HCT116 (cell line): ENCODE data around the gene ARID1A. TPM values are rescaled to one million over a fixed set of nuclear protein-coding genes. Genes with fewer than 3 reads are reported as not detected.

Experiments used
- ATAC-seq: fragments of 200-7000 bp; cut with Tn5 transposase; 2 replicates; pipeline ENCODE4 v1.9.1; 2020; ENCODE audit warnings: mild to moderate bottlenecking, moderate library complexity
- BruUV-seq: library from RNA; stranded (reverse); fragments of 400-500 nt; replicated peaks from 2 replicates; lab custom pipeline; 2021; lab: Mats Ljungman, UMichigan
- CTCF ChIA-PET: fragments of 300-600 bp; sonication (Branson Sonifier 250); formaldehyde crosslinking; loops from one replicate; lab custom pipeline; 2021; ENCODE audit warnings: antibody characterized with exemption; lab: Charles Lee
- POLR2A ChIA-PET: fragments of 300-600, 350-600 bp; sonication (Branson Sonifier 250); formaldehyde crosslinking; loops from one replicate; lab custom pipeline; 2021; ENCODE audit warnings: antibody characterized with exemption; lab: Charles Lee
- RAD21 ChIA-PET, 2 experiments: fragments of 300-600 bp; sonication (Branson Sonifier 250); formaldehyde crosslinking; loops; one replicate each; lab custom pipeline; 2023; ENCODE audit warnings: low total read pairs in 2 of 2; ENCODE audit not compliant: uncharacterized antibody in 2 of 2, unreplicated experiment in 2 of 2, low non-redundant PET in 1 of 2; lab: Charles Lee
- DNase-seq: peaks from one replicate; pipeline ENCODE4 v3.0.0-alpha.2; 2010; ENCODE audit warnings: low read depth, low spot score
- H2AFZ ChIP-seq: fragments of 200-600 bp; shearing (Covaris generic), sonication (generic); 2 replicates; pipeline ENCODE4 v1.6.1; 2017; ENCODE audit warnings: low read depth, mixed run types, mixed read lengths, antibody characterized with exemption, low read length; ENCODE audit not compliant: poor library complexity, severe bottlenecking
- H3K27ac ChIP-seq: 2 replicates; pipeline ENCODE4 v1.5.1; 2012; ENCODE audit warnings: low read depth, low read length
- H3K27me3 ChIP-seq: fragments of 200-600 bp; sonication (generic); 2 replicates; pipeline ENCODE4 v1.6.1; 2016; ENCODE audit warnings: mixed run types, low read length, mixed read lengths; ENCODE audit not compliant: insufficient read depth
- H3K36me3 ChIP-seq, 2 experiments: fragments of 200-500 bp in 1 of 2; fragments of 200-600 bp in 1 of 2; sonication (Bioruptor generic) in 1 of 2; sonication (generic) in 1 of 2; 2 replicates each; pipeline versions ENCODE4 v1.5.1 to v1.6.1; 2014 to 2016; ENCODE audit warnings: low read length in 2 of 2, inconsistent platforms in 1 of 2, mixed read lengths in 1 of 2, mixed run types in 1 of 2; ENCODE audit not compliant: insufficient read depth in 2 of 2, control insufficient read depth in 1 of 2
- H3K4me1 ChIP-seq, 2 experiments: fragments of 200-600 bp in 1 of 2; sonication (generic) in 1 of 2; 2 replicates each; pipeline versions ENCODE4 v1.5.1 to v1.6.1; 2012 to 2017; ENCODE audit warnings: low read length in 2 of 2, inconsistent platforms in 1 of 2, mild to moderate bottlenecking in 1 of 2, mixed read lengths in 1 of 2, mixed run types in 1 of 2, moderate library complexity in 1 of 2; ENCODE audit not compliant: insufficient read depth in 2 of 2, control insufficient read depth in 1 of 2
- H3K4me2 ChIP-seq: fragments of 200-600 bp; sonication (generic); 2 replicates; pipeline ENCODE4 v1.6.1; 2017; ENCODE audit warnings: mixed run types, low read length, mixed read lengths
- H3K4me3 ChIP-seq, 2 experiments: fragments of 200-600 bp in 1 of 2; sonication (generic) in 1 of 2; replicated peaks in 1 of 2; 2 replicates each; pipeline ENCODE4 v1.5.1; 2011 to 2016; ENCODE audit warnings: low read length in 2 of 2, control low read depth in 1 of 2, low read depth in 1 of 2, mild to moderate bottlenecking in 1 of 2, mixed read lengths in 1 of 2, mixed run types in 1 of 2
- H3K79me2 ChIP-seq: fragments of 200-600 bp; sonication (generic); 2 replicates; pipeline ENCODE4 v1.6.1; 2017; ENCODE audit warnings: mild to moderate bottlenecking, mixed run types, low read length, moderate library complexity, mixed read lengths; ENCODE audit not compliant: insufficient read depth
- H3K9ac ChIP-seq: fragments of 200-600 bp; sonication (generic); 2 replicates; pipeline ENCODE4 v1.6.1; 2016; ENCODE audit warnings: low read length, mixed read lengths
- H3K9me2 ChIP-seq: fragments of 200-600 bp; sonication (generic), shearing (Covaris generic); 2 replicates; pipeline ENCODE4 v1.6.1; 2017; ENCODE audit warnings: mixed run types, mild to moderate bottlenecking, moderate library complexity; ENCODE audit not compliant: insufficient read depth
- H3K9me3 ChIP-seq, 2 experiments: fragments of 200-500 bp in 1 of 2; fragments of 200-600 bp in 1 of 2; sonication (Bioruptor generic) in 1 of 2; sonication (generic) in 1 of 2; 2 replicates each; pipeline ENCODE4 v1.6.1; 2014 to 2017; ENCODE audit warnings: low read length in 2 of 2, mixed read lengths in 2 of 2, inconsistent platforms in 1 of 2, low read depth in 1 of 2, mild to moderate bottlenecking in 1 of 2, mixed run types in 1 of 2, moderate library complexity in 1 of 2; ENCODE audit not compliant: control insufficient read depth in 1 of 2, insufficient read depth in 1 of 2
- H4K20me1 ChIP-seq: fragments of 200-600 bp; sonication (generic), shearing (Covaris generic); 2 replicates; pipeline ENCODE4 v1.6.1; 2017; ENCODE audit warnings: mixed run types, mild to moderate bottlenecking, moderate library complexity; ENCODE audit not compliant: insufficient read depth
- CBX3 ChIP-seq: IDR thresholded peaks from 2 replicates; pipeline ENCODE4 v1.6.1; 2012; ENCODE audit warnings: low read depth
- CEBPB ChIP-seq: IDR thresholded peaks from 2 replicates; pipeline ENCODE4 v1.6.1; 2012; ENCODE audit warnings: low read depth
- CTCF ChIP-seq, 3 experiments: fragments of 200-600 bp in 1 of 3; sonication (generic) in 1 of 3; IDR thresholded peaks in 2 of 3; conservative IDR thresholded peaks in 1 of 3; 2 replicates each; pipeline ENCODE4 v1.5.1; 2012 to 2017; ENCODE audit warnings: low read depth in 2 of 3, low read length in 2 of 3, antibody characterized with exemption in 1 of 3, borderline replicate concordance in 1 of 3, control low read depth in 1 of 3, mild to moderate bottlenecking in 1 of 3, mixed read lengths in 1 of 3, mixed run types in 1 of 3, moderate library complexity in 1 of 3; ENCODE audit not compliant: insufficient read depth in 1 of 3
- EGR1 ChIP-seq: IDR thresholded peaks from 2 replicates; pipeline ENCODE4 v1.6.1; 2012; ENCODE audit warnings: low read depth
- EZH2 ChIP-seq: fragments of 200-600 bp; sonication (generic); IDR thresholded peaks from 2 replicates; pipeline ENCODE4 v1.6.1; 2017; ENCODE audit warnings: antibody characterized with exemption, mixed run types
- EZH2phosphoT487 ChIP-seq: fragments of 200-600 bp; IDR thresholded peaks from 2 replicates; pipeline ENCODE4 v1.6.1; 2018; ENCODE audit warnings: antibody characterized with exemption, borderline replicate concordance
- FOSL1 ChIP-seq: IDR thresholded peaks from 2 replicates; pipeline ENCODE4 v1.6.1; 2012; ENCODE audit warnings: low read depth
- JUND ChIP-seq: IDR thresholded peaks from 2 replicates; pipeline ENCODE4 v1.6.1; 2012
- POLR2A ChIP-seq: IDR thresholded peaks from 2 replicates; pipeline ENCODE4 v1.7.0; 2011; ENCODE audit warnings: borderline replicate concordance; ENCODE audit not compliant: insufficient read depth, insufficient read length; ENCODE audit errors: extremely low read depth
- POLR2AphosphoS5 ChIP-seq: IDR thresholded peaks from 2 replicates; pipeline ENCODE4 v1.6.1; 2011; ENCODE audit warnings: mild to moderate bottlenecking, low read depth, low read length, moderate library complexity
- RAD21 ChIP-seq: IDR thresholded peaks from 2 replicates; pipeline ENCODE4 v1.6.1; 2012; ENCODE audit warnings: low read depth, mild to moderate bottlenecking
- REST ChIP-seq: IDR thresholded peaks from 2 replicates; pipeline ENCODE4 v1.6.1; 2012; ENCODE audit warnings: low read depth
- SP1 ChIP-seq: IDR thresholded peaks from 2 replicates; pipeline ENCODE4 v1.6.1; 2012; ENCODE audit warnings: low read depth
- TCF7L2 ChIP-seq: IDR thresholded peaks from 2 replicates; pipeline ENCODE4 v1.7.0; 2011; ENCODE audit warnings: borderline replicate concordance, inconsistent platforms; ENCODE audit not compliant: insufficient read depth, insufficient read length; ENCODE audit errors: extremely low read depth
- ZFX ChIP-seq: fragments of 450-650 bp; IDR thresholded peaks from 2 replicates; pipeline ENCODE4 v1.6.1; 2017
- ZNF274 ChIP-seq: fragments of 200-500 bp; sonication (Bioruptor generic); IDR thresholded peaks from 2 replicates; pipeline ENCODE4 v1.6.1; 2014; ENCODE audit warnings: mild to moderate bottlenecking, low read depth, low read length, inconsistent platforms
- intact Hi-C: fragments of 100-400 bp; cut with micrococcal nuclease; formaldehyde crosslinking; loops from 2 replicates; pipeline ENCODE4 v1.10.0; 2022
- total RNA-seq: library from RNA; stranded (reverse); gene quantifications from one replicate; pipeline ENCODE4 v1.2.1, GENCODE V29; 2021; ENCODE audit not compliant: unreplicated experiment

The ARID1A gene
- total RNA-seq, 1 experiment from 2014 or later, result 62.8 TPM

GRCh38 chr1:26739329-26739914 is 43.6 kb downstream of the ARID1A start:
- intact Hi-C loops, result no loop called here
- Histone ChIP-seq H2AFZ (no peak overlapping the region), H3K9me3 (no peaks in the 10 kb centered on the region), H3K9ac (no peak overlapping the region), H3K36me3 (peaks cover 12 to 34% of the 10 kb centered on the region in 2 experiments), H3K79me2 (peaks cover 79% of the 10 kb centered on the region), H3K4me2 (no peak overlapping the region), H4K20me1 (peaks cover 3% of the 10 kb centered on the region; the same call in 1 of the 2 replicates), H3K27me3 (no peaks in the 10 kb centered on the region), H3K9me2 (no peaks in the 10 kb centered on the region), H3K27ac (no peak overlapping the region), H3K4me1 (peaks cover 9 to 19% of the 10 kb centered on the region in 2 experiments), H3K4me3 (no peak overlapping the region)
- ChIA-PET RAD21 (no interaction called here), POLR2A (no interaction called here), CTCF (no interaction called here)
- ATAC-seq, result no peak
- BruUV-seq, result no TSS peak
- no peak for TF ChIP-seq JUND
- DNase-seq, result no peak

- ChIA-PET RAD21 (no interaction called here), CTCF (no interaction called here), POLR2A (no interaction called here)
- no peak for ATAC-seq
- H4K20me1 ChIP-seq, result peaks cover 3% of the 10 kb centered on the region; the same call in 1 of the 2 replicates
- H3K9ac ChIP-seq, result no peak overlapping the region
- H3K36me3 ChIP-seq, result peaks cover 13 to 34% of the 10 kb centered on the region in 2 experiments
- BruUV-seq, result TSS peak; percentile 20
- H2AFZ ChIP-seq, result no peak overlapping the region
- no peaks in the 10 kb centered on the region for H3K27me3 ChIP-seq
- H3K4me3 ChIP-seq, result no peak overlapping the region
- peaks cover 9 to 24% of the 10 kb centered on the region in 2 experiments for H3K4me1 ChIP-seq
- intact Hi-C loops, result no loop called here
- H3K79me2 ChIP-seq, result peaks cover 82% of the 10 kb centered on the region
- H3K4me2 ChIP-seq, result no peak overlapping the region
- no peaks in the 10 kb centered on the region for H3K9me2 ChIP-seq
- H3K27ac ChIP-seq, result no peak overlapping the region
- H3K9me3 ChIP-seq, result no peaks in the 10 kb centered on the region
- no peak for DNase-seq
- TF ChIP-seq EZH2phosphoT487 (no peak), SP1 (no peak), EZH2 (no peak), POLR2AphosphoS5 (no peak), ZFX (no peak), POLR2A (no peak), CTCF (IDR thresholded peaks at IDR 0.05 in 2 of 3, conservative IDR thresholded peaks at IDR 0.05 in 1 of 3; ENCODE audit: borderline replicate concordance in 1 of 3, insufficient read depth in 1 of 3, low read depth in 2 of 3, low read length in 2 of 3) (no peak), CBX3 (no peak), EGR1 (no peak), RAD21 (no peak), CEBPB (no peak), TCF7L2 (no peak), REST (no peak), ZNF274 (no peak), FOSL1 (no peak)
These were observed 44.3 kb downstream of the ARID1A start for GRCh38 chr1:26740023-26740634.
